ENCODE data around the gene TIAM1.

Gene TIAM1

GRCh38 chr21:31354604-31355443 is 10.8 kb upstream of the TIAM1 start:
- DNase-seq (ENCODE audit: low read depth, low spot score), result peak; percentile 49

GRCh38 chr21:31354122-31354521 is 10.1 kb upstream of the TIAM1 start:
- no peak for DNase-seq (ENCODE audit: low read depth, low spot score)

- DNase-seq (ENCODE audit: low read depth, low spot score), result no peak
Observed at GRCh38 chr21:31352836-31353235, 8.8 kb upstream of the TIAM1 start.

GRCh38 chr21:31351960-31352359 is 7.9 kb upstream of the TIAM1 start:
- no peak for DNase-seq (ENCODE audit: low read depth, low spot score)

- DNase-seq (ENCODE audit: low read depth, low spot score), result no peak
Observed at GRCh38 chr21:31351438-31351837, 7.4 kb upstream of the TIAM1 start.

GRCh38 chr21:31349208-31349607 is 5.1 kb upstream of the TIAM1 start:
- no peak for DNase-seq (ENCODE audit: low read depth, low spot score)

GRCh38 chr21:31348188-31348587 is 4.1 kb upstream of the TIAM1 start:
- no peak for DNase-seq (ENCODE audit: low read depth, low spot score)

GRCh38 chr21:31347435-31348032 is 3.5 kb upstream of the TIAM1 start:
- DNase-seq (ENCODE audit: low read depth, low spot score), result no peak

- no peak for DNase-seq (ENCODE audit: low read depth, low spot score)
Observed at GRCh38 chr21:31346256-31346821, 2.3 kb upstream of the TIAM1 start.

- DNase-seq (ENCODE audit: low read depth, low spot score), result no peak
Observed at GRCh38 chr21:31345136-31345535, 1.1 kb upstream of the TIAM1 start.

- no peak for DNase-seq (ENCODE audit: low read depth, low spot score)
Observed at GRCh38 chr21:31343030-31343510, 991 bp downstream of the TIAM1 start.

- no peak for DNase-seq (ENCODE audit: low read depth, low spot score)
Observed at GRCh38 chr21:31342348-31342747, 1.7 kb downstream of the TIAM1 start.

GRCh38 chr21:31340942-31341487 is 3.0 kb downstream of the TIAM1 start:
- no peak for DNase-seq (ENCODE audit: low read depth, low spot score)

- no peak for DNase-seq (ENCODE audit: low read depth, low spot score)
Observed at GRCh38 chr21:31340514-31340913, 3.5 kb downstream of the TIAM1 start.

- DNase-seq (ENCODE audit: low read depth, low spot score), result no peak
Observed at GRCh38 chr21:31339721-31340120, 4.3 kb downstream of the TIAM1 start.

- DNase-seq (ENCODE audit: low read depth, low spot score), result no peak
Observed at GRCh38 chr21:31338908-31339368, 5.1 kb downstream of the TIAM1 start.

- no peak for DNase-seq (ENCODE audit: low read depth, low spot score)
Observed at GRCh38 chr21:31337996-31338907, 5.8 kb downstream of the TIAM1 start.

- no peak for DNase-seq (ENCODE audit: low read depth, low spot score)
Observed at GRCh38 chr21:31337086-31337485, 7.0 kb downstream of the TIAM1 start.

- no peak for DNase-seq (ENCODE audit: low read depth, low spot score)
Observed at GRCh38 chr21:31336739-31337040, 7.4 kb downstream of the TIAM1 start.

- DNase-seq (ENCODE audit: low read depth, low spot score), result no peak
Observed at GRCh38 chr21:31335957-31336738, 7.9 kb downstream of the TIAM1 start.

- no peak for DNase-seq (ENCODE audit: low read depth, low spot score)
Observed at GRCh38 chr21:31334648-31335121, 9.4 kb downstream of the TIAM1 start.
